Osteocyte (in vitro differentiated cells): Measurements from ENCODE around the gene EGR2. TPM values are rescaled to one million over a fixed set of nuclear protein-coding genes. Genes with fewer than 3 reads are reported as not detected.

Source experiments
- DNase-seq: peaks from one replicate; pipeline ENCODE4 v3.0.0; 2021; ENCODE audit warnings: mixed read lengths; ENCODE audit not compliant: unreplicated experiment; ENCODE audit errors: extremely low spot score
- H3K27ac Mint-ChIP-seq: one replicate; pipeline ENCODE4 v1.8.0; 2021; ENCODE audit warnings: mild to moderate bottlenecking, mixed read lengths; ENCODE audit not compliant: unreplicated experiment
- H3K27me3 Mint-ChIP-seq: one replicate; pipeline ENCODE4 v1.8.0; 2021; ENCODE audit warnings: mixed read lengths; ENCODE audit not compliant: unreplicated experiment
- H3K36me3 Mint-ChIP-seq: one replicate; pipeline ENCODE4 v1.8.0; 2021; ENCODE audit warnings: mixed read lengths; ENCODE audit not compliant: unreplicated experiment
- H3K4me1 Mint-ChIP-seq: one replicate; pipeline ENCODE4 v1.8.0; 2021; ENCODE audit warnings: mixed read lengths; ENCODE audit not compliant: unreplicated experiment
- H3K4me3 Mint-ChIP-seq: one replicate; pipeline ENCODE4 v1.8.0; 2021; ENCODE audit warnings: mild to moderate bottlenecking, moderate library complexity, mixed read lengths; ENCODE audit not compliant: unreplicated experiment
- H3K9me3 Mint-ChIP-seq: one replicate; pipeline ENCODE4 v1.8.0; 2021; ENCODE audit warnings: mixed read lengths; ENCODE audit not compliant: unreplicated experiment
- CTCF ChIP-seq: fragments of 200-600 bp; sonication (generic); IDR thresholded peaks from 2 replicates; pipeline ENCODE4 v1.5.0; 2021; ENCODE audit warnings: antibody characterized with exemption, mild to moderate bottlenecking, moderate library complexity
- total RNA-seq: library from RNA; stranded (reverse); gene quantifications from 2 replicates; pipeline ENCODE4 v1.2.1, GENCODE V29; 2021

The EGR2 gene
- total RNA-seq, 1 donor from 2014 or later: 11.7 TPM

GRCh38 chr10:62819141-62819920, 3.2 kb upstream of the EGR2 start:
- DNase-seq: no peak
- no peak for TF ChIP-seq CTCF
- Mint-ChIP-seq H3K27me3 (peaks cover 55% of the 10 kb centered on the region), H3K9me3 (no peaks in the 10 kb centered on the region), H3K36me3 (no peaks in the 10 kb centered on the region), H3K4me1 (peaks cover 28% of the 10 kb centered on the region), H3K4me3 (no peak overlapping the region), H3K27ac (no peak overlapping the region)

- no peaks in the 10 kb centered on the region for H3K36me3 Mint-ChIP-seq
- TF ChIP-seq CTCF: peak; percentile 20
- peaks cover 28% of the 10 kb centered on the region for H3K4me1 Mint-ChIP-seq
- peaks cover 54% of the 10 kb centered on the region for H3K27me3 Mint-ChIP-seq
- H3K9me3 Mint-ChIP-seq: no peaks in the 10 kb centered on the region
- no peak for DNase-seq
- no peak overlapping the region for H3K27ac Mint-ChIP-seq
- peak overlapping the region; percentile 82 for H3K4me3 Mint-ChIP-seq
Observed at GRCh38 chr10:62818426-62819011, 2.4 kb upstream of the EGR2 start.

- peak; percentile 87 for DNase-seq
- Mint-ChIP-seq H3K4me1 (peaks cover 28% of the 10 kb centered on the region), H3K4me3 (peak overlapping the region; percentile 82), H3K27me3 (peaks cover 50% of the 10 kb centered on the region), H3K36me3 (no peaks in the 10 kb centered on the region), H3K27ac (peak overlapping the region; percentile 95), H3K9me3 (no peaks in the 10 kb centered on the region)
- peak; percentile 93 for TF ChIP-seq CTCF
Observed at GRCh38 chr10:62817766-62818425, 1.7 kb upstream of the EGR2 start.

- H3K4me3 Mint-ChIP-seq: peak overlapping the region; percentile 82
- no peak for TF ChIP-seq CTCF
- H3K4me1 Mint-ChIP-seq: peaks cover 28% of the 10 kb centered on the region
- H3K9me3 Mint-ChIP-seq: no peaks in the 10 kb centered on the region
- H3K36me3 Mint-ChIP-seq: no peaks in the 10 kb centered on the region
- H3K27me3 Mint-ChIP-seq: peaks cover 47% of the 10 kb centered on the region
- H3K27ac Mint-ChIP-seq: peak overlapping the region; percentile 95
- no peak for DNase-seq
Observed at GRCh38 chr10:62817121-62817765, 1.1 kb upstream of the EGR2 start.

GRCh38 chr10:62816076-62816330, 163 bp downstream of the EGR2 start:
- Mint-ChIP-seq H3K9me3 (no peaks in the 10 kb centered on the region), H3K27me3 (peaks cover 42% of the 10 kb centered on the region), H3K4me1 (peaks cover 28% of the 10 kb centered on the region), H3K4me3 (peak overlapping the region; percentile 82), H3K36me3 (no peaks in the 10 kb centered on the region), H3K27ac (peak overlapping the region; percentile 37)
- no peak for DNase-seq
- no peak for TF ChIP-seq CTCF
